GM12892 (cell line): Measurements from ENCODE around the gene PKN1.

Experiments used
- DNase-seq: peaks from one replicate; pipeline ENCODE4 v3.0.0; 2011; ENCODE audit not compliant: insufficient read length
- FAIRE-seq: peaks from 2 replicates; lab custom pipeline; 2011; peaks lifted over from hg19 to GRCh38; lab: Jason Lieb, UNC
- POLR2A ChIP-seq: IDR thresholded peaks from 2 replicates; pipeline ENCODE4 v1.6.1; 2011; ENCODE audit warnings: low read depth, low read length, control low read depth
- POLR2AphosphoS5 ChIP-seq: IDR thresholded peaks from 2 replicates; pipeline ENCODE4 v1.6.1; 2011; ENCODE audit warnings: low read depth, low read length, control low read depth
- TAF1 ChIP-seq: IDR thresholded peaks from 2 replicates; pipeline ENCODE4 v1.6.1; 2011; ENCODE audit warnings: low read depth, mild to moderate bottlenecking, control low read depth, low read length, borderline replicate concordance

The PKN1 gene

DNA sequence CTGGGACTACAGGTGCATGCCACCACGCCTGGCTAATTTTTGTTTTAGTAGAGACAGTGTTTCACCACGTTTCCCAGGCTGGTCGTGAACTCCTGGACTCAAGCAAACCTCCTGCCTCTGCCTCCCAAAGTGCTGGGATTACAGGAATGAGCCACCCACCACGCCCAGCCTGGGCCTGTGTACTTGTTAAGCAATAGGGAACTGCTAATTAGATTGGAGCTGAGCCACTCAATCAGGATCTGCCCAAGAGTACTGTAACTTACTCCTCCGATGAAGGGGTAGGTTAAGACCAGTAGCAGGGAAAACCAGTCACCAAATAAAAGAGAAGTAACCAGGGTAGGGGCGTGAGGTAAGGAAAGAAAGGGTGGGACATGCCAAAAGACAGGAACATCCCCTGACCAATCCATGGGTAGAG is 16.3 kb upstream of the PKN1 start:
- no peak for TF ChIP-seq POLR2AphosphoS5
- TF ChIP-seq TAF1: no peak
- TF ChIP-seq POLR2A: no peak
- FAIRE-seq (no peak), DNase-seq (no peak)

DNA sequence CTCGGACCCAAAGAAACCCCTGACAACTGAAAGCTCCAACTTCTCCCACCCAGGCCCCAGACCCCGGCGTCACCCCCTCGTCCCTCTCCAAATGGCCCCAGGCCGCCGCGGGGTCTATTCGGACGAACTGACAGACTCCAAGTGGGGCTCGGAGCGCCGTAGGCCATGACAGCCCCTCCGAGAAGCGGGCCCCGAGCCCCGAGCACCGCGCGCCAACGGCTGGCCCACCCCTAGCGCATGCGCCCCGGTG is 14.3 kb upstream of the PKN1 start:
- DNase-seq (peak; percentile 89), FAIRE-seq (no peak)
- TF ChIP-seq TAF1 (no peak), POLR2AphosphoS5 (no peak), POLR2A (no peak)

DNA sequence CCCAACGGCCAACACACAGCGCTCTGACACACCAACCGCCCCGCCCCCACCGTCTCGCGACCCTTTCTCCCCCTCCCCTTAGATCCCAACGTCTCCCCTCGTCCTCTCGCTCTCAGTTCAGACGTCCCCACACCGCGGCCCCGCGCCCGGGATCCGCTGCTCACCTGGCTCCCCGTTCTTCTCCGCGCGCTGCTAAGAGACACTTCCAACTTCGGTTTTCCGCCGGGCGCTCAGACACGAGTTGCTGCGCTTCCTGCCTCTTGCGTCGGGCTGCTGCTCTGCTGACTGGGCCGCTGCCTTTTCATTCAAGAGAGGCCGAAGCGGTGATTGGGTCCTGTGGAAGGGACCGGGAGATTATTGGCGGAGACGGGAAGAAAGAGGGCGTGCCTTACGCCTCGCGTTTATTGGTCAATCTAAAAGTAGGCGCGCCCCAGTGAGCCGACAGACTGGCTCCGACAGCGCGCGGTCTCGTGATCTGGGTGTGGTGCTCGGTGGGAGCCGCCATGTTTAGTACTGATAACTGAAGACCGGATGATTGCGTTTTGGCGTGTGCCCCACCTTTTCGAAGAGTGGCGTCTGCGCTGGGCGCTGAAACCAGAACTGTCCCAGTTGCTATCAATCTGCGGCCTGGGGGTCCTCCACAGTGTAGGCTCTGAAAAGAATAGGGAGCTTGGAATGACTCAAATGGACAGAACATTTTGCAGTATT is 13.8 kb upstream of the PKN1 start, which contains the start of gene DDX39A:
Gene DDX39A, minus strand, starts transcription at position 236 of the 708 bp plus-strand sequence. CDS start 6,121 bp downstream, outside the sequence.
- peak; percentile 96 for TF ChIP-seq POLR2A
- TF ChIP-seq POLR2AphosphoS5: peak; percentile 89
- peak; percentile 87 for TF ChIP-seq TAF1
- FAIRE-seq (peak; percentile 98), DNase-seq (peak; percentile 96)

DNA sequence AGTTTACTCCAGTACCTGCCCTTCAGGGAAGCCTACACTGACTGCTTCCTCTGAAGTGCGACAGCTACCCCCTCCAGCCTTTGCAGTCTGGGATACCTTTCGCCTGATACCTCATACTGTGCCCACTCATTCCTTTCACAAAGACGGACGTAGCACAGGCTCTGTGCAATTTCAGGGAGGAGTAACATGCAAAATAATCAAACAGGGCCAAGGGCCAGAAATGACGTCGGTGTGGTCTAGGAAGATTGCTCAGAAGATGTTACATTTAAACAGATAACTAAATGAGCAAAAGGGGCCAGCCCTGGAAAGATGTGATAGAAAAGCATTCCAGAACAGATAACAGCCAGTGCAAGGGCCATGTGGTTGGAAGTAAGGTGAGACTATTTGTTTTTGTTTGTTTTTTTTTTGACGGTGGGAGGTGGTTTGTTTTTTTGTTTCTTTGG is 7.4 kb upstream of the PKN1 start:
- FAIRE-seq (no peak), DNase-seq (no peak)
- TF ChIP-seq POLR2AphosphoS5: no peak
- no peak for TF ChIP-seq TAF1
- no peak for TF ChIP-seq POLR2A

DNA sequence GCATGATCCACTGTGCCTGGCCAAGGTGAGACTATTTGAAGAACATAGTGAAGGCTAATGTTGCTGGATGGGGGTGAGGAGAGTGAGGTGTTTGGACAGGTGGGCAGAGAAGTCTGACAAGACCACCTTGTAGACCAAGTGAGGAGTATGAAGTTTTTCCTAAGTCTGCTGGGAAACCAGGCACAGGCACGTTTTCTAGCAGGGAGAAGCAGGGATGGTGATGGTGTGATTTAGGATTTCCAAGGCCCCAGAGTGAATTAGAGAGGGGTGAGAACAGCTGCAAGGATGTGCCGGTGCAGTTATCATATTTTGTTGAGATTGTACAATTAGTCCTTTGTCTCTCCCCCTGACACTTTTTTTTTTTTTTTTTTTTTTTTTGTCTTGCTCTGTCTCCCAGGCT is 5.6 kb upstream of the PKN1 start:
- TF ChIP-seq TAF1 (no peak), POLR2AphosphoS5 (no peak), POLR2A (no peak)
- no peak for DNase-seq
- no peak for FAIRE-seq

DNA sequence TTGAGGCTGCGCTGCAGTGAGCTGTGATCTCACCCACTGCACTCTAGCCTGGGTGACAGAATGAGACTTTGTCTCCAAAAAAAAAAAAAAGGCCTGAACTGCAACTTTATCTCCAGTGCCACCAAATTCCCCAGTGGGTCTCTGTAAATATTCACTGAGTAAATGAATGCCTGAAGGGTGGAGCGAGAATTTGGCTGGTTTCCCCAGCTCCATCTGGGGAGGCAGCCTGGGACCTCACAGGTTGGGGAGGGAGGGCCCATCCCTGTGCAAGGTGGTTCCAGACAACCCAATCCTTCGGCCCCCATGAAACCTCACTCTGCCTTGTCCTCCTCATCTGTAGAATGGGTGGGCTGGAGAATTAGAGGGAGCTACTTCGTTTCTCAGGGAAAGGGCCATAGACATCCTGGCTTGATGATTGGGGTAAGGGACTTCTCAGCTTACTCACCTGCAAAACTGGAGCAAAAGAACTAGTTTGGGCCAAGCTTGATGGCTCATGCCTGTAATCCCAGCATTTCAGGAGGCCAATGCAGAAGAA is 4.2 kb upstream of the PKN1 start:
- DNase-seq (no peak), FAIRE-seq (no peak)
- TF ChIP-seq POLR2A (no peak), POLR2AphosphoS5 (no peak), TAF1 (no peak)

DNA sequence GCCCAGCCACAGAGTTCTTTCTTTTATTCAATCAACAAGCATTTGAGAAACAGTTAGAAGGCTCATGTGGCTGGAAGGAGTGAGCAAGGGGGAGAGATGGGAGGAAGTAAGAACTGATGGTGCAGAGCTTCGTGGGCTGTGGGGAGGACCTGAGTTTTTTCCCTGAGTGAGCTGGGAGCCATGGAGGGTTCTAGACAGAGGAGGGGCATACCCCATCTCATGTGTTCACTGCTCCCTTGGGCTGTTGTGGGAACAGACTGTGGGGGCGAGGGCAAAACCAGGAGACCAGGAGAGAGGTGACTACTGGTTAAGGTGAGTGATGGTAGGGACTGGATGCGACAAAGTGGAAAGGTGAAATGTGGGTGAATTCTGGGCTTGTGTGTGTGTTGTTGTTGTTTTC is 2.4 kb upstream of the PKN1 start:
- TF ChIP-seq POLR2A: no peak
- no peak for TF ChIP-seq POLR2AphosphoS5

DNA sequence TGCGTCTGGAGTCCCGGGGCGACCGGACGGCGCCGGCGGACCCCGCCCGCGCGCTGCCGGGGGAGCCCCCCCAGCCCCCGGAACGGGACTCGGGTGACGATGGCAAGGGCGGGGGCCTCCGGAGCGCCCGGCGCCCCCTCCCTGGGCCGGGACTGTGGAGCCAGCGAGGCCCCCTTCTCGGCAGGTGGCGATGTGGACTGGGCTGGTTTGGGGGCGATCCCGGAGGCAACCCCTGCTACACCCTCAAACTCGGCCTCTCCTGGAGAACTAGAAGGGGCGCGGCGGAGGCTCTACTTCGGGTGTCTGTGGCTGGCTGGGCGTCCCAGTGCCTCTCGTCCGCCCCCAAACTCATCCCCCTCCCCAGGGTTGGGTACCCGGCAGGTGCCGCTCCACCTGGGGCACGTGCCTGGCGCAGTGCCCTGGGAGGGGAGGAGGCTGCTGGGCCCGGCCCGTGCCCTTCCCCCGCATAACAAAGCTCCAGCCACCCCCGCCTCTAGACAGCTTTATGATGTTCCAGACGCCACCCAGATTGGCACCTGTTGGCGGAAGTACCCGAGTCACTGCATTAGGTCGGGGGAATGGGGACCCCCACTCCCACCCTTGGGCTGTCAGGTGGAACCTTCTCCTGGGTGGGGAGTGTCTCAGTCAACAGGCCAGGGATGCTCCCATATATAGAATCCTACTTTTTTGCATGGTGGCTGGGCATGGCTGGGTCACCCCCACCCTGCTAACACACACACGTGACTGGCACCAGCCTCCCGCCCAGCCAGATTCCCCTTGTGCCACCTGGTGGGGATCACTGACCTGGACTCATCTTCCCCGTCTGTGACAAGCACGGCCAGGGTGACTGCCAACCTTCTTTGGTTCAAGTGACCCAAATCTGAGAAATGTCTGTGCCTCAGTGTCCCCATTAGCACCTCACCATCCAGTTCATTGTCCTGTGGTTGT is 722 bp downstream of the PKN1 start:
- FAIRE-seq: no peak
- TF ChIP-seq TAF1 (no peak), POLR2AphosphoS5 (no peak), POLR2A (no peak)
- DNase-seq: no peak

More for the DNA sequence above, 2.4 kb upstream of the PKN1 start:
- FAIRE-seq (no peak), DNase-seq (no peak)

DNA sequence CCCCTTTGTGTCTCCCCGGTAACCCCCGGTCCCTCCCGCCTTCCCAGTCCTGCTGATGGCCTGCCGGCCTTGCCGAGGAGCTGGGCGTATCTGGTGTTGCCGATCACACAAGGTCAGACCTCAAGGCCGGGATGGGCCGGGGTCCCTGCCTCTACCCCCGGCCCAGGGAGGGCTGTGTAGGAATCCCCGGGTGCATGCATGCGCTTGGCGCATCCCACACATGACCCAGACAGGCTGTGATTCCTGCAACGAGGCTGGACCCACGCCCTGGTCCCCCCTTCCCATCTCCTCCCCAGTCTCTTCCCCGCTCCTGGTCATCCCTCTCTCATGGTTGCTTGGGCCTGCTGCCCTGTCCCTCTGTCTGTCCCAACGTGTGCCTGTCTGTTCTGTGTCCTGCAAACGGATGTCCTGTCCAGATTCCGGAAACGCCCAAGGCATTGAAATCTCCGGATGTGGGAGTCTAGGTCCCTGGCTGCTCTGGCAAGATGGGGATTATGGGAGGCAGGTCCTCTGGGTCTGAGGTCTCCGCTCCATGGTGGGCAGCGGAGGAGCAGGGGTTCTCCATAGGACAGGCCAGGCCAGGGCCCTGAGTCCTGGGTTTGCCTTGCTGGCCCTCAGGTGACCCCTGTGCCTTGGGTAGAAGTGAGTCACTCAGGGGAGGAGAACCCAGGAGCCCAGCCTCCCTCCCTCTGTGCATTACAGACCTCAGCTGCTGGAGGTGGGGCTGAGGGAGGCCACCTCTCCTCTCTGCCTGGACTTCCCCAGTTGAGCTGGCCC is 1.6 kb downstream of the PKN1 start:
- FAIRE-seq (no peak), DNase-seq (no peak)
- TF ChIP-seq TAF1 (no peak), POLR2A (no peak), POLR2AphosphoS5 (no peak)

DNA sequence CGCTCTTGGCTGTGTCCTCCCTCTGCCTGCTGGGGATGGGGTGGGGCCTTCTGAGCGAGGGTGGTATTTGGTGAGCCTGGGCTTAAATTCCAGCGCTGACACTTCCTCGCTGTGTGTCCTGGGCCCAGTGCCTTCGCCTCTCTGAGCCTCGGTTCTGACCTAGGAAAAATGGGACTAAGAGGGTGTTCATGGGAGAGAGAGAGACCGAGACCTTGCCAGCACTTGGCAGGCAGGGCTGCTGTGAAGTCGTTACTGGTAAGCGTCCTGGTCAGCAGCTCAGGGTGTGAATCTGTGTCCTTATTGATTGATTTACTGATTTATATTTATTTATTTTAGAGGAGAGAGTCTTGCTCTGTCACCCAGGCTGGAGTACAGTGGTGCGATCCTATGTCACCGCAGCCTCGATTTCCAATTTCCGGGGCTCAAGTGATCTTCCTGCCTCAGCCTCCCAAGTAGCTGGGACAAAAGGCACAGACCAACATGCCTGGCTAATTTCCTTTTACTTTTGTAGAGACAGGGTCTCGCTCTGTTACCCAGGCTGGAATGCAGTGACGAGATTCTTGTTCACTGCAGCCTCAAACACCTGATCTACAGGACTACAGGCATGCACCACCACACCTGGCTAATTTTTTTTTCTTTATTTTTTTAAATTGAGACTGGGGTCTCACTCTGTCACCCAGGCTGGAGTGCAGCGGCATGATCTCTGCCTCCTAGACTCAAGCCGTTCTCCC is 2.4 kb downstream of the PKN1 start:
- DNase-seq (no peak), FAIRE-seq (no peak)
- no peak for TF ChIP-seq TAF1
- TF ChIP-seq POLR2A: no peak
- no peak for TF ChIP-seq POLR2AphosphoS5
